ENCODE measurements around the gene SCN10A.

SCN10A gene

DNA sequence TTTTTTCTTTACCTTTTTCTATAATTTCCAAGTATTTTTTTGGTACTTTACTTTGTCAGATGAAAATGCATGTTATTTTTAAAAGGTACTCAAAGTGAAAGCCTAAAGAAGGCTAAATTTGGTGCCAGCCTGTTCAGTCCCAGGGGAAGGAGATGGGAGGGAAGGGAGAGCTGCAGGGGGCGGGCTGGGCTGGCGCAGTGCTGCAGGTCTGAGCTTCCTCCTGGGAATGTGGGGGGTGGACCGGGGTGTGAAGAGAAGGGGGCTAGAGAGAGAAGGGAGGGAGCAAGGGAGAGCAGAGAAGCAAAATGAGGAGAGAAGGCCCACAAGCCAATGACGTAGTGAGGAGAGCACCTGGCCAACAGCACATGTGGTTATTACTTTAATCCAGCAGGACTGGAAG lies 95.6 kb downstream of the SCN10A start:
- DNase-seq (ENCODE audit: low read depth), result no peak

DNA sequence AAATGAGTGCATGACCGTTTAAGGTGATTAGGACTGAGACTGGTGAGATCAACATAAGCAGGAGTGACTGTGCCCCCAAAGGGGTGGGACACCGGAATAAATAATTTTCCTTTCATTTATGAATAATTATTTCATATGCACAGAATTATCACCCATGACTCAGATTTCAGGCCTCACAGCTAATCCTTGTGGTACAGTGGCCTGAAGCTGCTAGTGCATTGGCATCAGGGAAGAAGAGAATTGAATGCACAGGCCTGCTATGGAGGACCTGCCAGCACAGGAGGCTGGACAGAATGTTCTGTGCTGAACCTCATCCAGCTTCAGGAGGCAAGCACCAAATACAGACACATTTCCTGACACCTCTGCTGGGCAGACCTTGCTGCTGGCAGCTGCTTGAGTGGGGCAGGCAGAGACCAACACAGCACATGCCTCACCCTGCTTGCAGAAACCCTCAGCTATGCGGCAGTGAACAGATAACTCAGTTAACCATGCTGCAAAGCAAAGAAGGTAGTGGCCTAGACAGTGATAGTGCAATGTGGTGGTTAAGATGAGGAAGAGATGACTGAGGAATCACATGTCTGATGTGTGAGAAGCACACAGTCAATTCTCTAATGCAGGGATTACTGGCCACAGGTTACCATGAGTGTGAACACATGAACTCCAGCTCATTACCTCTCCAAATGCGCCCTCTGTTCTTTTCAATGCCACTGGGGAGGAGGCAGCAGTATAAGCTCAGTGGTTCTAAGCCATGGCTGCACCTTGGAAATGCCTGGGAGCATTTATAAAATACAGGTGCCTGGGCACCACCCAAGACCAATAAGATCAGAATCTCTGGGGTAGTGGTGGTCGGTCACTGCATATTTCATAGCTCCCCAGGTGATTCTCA lies 98.4 kb downstream of the SCN10A start:
- no peak for DNase-seq (ENCODE audit: low read depth)

GRCh38 chr3:38713121-38713520 lies 102.9 kb downstream of the SCN10A start:
- no peak for DNase-seq (ENCODE audit: low read depth)

- DNase-seq (ENCODE audit: low read depth), result no peak
These were observed 104.7 kb downstream of the SCN10A start for GRCh38 chr3:38711321-38711720.

- DNase-seq (ENCODE audit: low read depth), result no peak
These were observed 108.3 kb downstream of the SCN10A start for GRCh38 chr3:38707730-38708129.

GRCh38 chr3:38706961-38707360 lies 109.1 kb downstream of the SCN10A start:
- DNase-seq (ENCODE audit: low read depth), result no peak

DNA sequence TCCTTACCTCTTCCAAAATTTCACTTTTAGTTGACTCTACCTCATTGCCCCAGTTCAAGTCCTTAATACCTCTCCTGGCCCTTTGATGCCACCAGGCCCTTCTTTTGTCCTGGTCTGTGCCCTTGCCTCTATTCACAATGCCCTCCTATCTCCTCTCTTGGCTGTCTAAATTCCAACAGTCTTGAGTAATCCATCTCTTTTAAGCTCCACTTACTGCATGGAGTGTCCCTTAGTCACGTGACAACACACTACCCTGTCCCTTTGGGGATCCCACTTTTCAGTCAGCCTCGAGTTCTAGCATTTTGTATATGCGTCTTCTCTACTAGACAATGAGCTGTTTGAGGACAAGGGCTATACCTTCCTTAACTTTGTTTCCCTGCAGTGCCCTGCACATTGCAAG lies 113.8 kb downstream of the SCN10A start:
- no peak for DNase-seq (ENCODE audit: low read depth)

DNA sequence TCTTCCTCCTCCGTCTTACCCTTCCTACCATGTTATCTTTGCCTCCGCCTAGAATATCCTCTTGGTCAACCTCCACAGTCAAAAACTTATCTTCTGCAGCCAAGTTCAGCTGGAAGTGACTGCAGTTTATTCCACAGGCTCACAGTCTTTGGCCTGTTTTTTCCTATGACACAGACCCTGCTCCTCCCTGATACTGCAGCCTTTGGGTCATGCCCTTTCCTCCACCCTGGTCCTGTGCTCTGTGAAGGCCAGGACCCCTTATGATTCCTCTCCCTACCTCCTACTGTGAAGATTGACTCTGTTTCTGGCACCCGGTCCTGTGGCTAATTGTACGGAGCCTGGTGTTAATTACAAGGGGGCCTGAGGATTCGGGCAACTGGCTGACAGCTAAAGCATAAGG lies 117.3 kb downstream of the SCN10A start:
- DNase-seq (ENCODE audit: low read depth), result no peak

DNA sequence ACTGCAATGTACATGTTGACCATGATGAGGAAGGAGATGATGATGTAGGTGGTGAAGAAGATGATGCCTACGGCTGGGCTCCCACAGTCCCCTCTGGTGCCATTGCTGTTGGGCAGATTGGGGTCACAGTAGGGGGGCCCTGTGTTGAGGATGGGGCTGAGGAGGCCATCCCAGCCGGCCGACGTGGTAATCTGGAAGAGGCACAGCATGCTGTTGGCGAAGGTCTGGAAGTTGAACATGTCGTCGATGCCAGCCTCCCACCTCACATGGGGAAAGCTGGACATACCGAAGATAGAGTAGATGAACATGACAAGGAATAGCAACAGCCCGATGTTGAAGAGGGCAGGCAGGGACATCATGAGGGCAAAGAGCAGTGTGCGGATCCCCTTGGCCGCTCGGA lies 118.0 kb downstream of the SCN10A start:
- DNase-seq (ENCODE audit: low read depth), result no peak

DNA sequence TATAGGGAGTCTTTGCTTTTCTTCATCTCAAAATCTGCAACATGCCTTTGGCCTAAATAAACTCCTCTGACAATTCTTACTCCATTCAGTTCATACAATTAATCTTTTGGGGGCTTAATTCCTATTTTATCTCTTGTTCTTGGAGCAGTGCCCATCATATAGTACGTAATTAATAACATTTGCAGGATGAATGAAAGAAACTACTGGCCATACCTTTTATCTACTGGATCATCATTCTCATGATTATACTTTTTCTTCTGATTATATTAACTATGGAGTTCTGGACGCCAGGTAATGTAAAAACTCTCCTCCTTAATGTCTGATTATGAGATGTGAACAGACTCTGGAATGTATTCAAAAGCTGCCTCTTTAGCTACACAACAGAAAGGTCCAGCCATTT lies 120.0 kb downstream of the SCN10A start:
- DNase-seq (ENCODE audit: low read depth), result no peak

DNA sequence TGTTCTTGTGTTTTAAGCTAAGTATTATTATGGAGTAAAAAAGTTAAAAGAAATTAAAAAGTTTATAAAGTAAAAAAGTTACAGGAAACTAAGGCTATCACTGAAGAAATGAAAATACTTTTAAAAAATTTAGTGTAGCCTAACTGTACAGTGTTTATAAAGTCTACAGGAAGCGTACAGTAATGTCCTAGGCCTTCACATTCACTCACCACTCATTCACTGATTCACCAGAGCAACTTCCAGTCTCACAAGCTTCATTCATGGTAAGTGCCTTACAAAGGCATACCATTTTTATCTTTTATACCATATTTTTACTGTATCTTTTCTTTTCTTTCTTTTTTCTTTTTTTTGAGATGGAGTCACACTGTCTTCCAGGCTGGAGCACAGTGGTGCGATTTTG lies 125.8 kb downstream of the SCN10A start:
- no peak for DNase-seq (ENCODE audit: low read depth)

- DNase-seq (ENCODE audit: low read depth), result no peak
These were observed 126.2 kb downstream of the SCN10A start for GRCh38 chr3:38689774-38690173.

- DNase-seq (ENCODE audit: low read depth), result no peak
These were observed 126.7 kb downstream of the SCN10A start for GRCh38 chr3:38689346-38689745.

GRCh38 chr3:38687321-38687720 lies 128.7 kb downstream of the SCN10A start:
- no peak for DNase-seq (ENCODE audit: low read depth)

GRCh38 chr3:38684546-38684945 lies 131.5 kb downstream of the SCN10A start:
- DNase-seq (ENCODE audit: low read depth), result no peak

DNA sequence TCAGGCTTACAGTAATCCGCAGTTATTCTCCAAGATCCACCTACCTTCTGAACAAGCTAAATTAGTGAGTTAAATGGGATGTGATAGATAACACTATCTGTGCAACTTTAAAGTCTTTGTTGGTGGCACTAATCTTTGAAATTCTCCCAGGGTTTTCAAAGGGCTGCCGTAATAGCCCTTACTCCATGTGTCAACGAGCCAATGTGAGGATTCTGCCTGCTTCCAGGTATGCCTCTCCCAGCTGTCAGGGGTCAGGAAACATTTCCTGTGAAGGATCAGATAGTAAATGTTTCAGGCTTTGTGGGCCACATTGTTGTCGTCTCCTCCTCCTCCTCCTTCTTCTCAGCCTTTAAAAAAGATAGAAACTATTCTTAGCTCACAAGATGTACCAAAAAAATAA lies 146.3 kb downstream of the SCN10A start:
- no peak for DNase-seq (ENCODE audit: low read depth)

GRCh38 chr3:38662544-38662943 lies 153.5 kb downstream of the SCN10A start:
- no peak for DNase-seq (ENCODE audit: low read depth)

DNA sequence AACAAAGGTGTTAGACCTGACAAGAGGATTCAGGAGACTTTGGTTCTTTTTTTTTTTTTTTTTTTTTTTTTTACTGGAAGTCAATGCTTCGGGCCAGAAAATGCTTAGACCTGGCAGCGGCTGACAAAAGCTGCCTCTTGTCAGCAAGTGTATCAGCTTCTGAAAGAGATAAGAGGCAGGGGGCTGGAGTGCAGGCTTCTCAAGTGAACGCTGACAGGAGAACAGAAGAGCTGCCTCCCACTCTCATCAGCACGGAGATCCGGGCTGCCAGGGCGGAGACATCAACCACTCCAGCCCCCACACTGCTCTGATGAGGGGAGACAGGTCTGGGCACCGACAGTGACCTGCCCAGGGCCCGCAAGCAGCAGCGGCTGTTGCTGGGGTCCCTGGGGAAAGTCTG lies 157.2 kb downstream of the SCN10A start:
- DNase-seq (ENCODE audit: low read depth), result no peak

- DNase-seq (ENCODE audit: low read depth), result no peak
These were observed 158.6 kb downstream of the SCN10A start for GRCh38 chr3:38657369-38657768.

DNA sequence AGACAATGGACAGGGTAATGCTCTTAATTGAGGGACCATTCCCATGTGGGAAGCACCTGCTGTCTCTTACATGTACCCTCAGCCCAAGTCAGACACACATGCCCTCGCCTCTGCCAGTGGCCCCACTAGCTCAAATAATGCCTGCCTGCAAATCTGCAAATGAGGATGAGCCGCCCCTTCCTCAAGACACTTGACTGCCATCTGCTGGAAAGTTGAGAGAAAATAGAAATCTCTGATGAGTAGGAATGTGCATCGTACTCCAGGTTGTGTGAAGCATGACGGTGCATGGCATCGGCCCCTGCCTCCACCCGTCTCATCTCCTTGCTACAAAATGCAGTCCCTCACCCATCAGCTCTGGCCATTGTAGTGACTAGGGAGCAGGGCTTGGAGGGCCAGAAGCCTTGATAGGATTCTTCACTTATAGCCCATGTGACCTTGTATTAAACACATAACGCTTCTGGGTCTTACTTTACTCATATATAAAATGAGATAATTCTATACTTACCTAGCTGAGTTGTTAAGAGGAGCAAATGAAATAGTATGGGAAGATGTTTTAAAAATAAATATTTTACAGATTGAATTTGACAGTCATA lies 160.2 kb downstream of the SCN10A start:
- DNase-seq (ENCODE audit: low read depth), result no peak

GRCh38 chr3:38653685-38654537 lies 162.1 kb downstream of the SCN10A start:
- DNase-seq (ENCODE audit: low read depth), result no peak

DNA sequence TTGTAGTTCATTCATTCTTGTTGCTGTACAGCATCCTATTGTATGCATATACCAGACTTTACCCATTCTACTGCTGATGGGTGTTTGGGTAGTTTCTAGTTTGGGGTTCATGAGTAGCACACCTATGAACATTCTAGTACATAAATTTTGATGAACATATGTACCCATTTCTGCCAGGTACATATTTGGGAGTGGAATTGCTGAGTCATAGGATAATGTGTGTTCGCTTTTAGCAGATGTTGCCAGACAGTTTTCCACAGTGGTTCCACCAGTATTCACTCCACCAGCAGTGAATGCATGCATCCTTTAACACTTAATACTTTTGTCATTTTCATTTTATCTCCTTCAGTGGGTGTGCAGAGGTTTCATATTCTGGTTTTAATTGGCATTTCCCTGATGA lies 163.1 kb downstream of the SCN10A start:
- DNase-seq (ENCODE audit: low read depth), result no peak
